Posterior cingulate gyrus (tissue), 11 donors: Measurements from ENCODE around the gene NDUFS8.

ENCODE experiments used
- DNase-seq, 10 donors: peaks; one replicate each; pipeline versions ENCODE4 v3.0.0 to v3.0.0-alpha.2; 2020 to 2021; ENCODE audit warnings: mixed read lengths in 3 of 10
- intact Hi-C: fragments of 100-400 bp; cut with DNase I; formaldehyde crosslinking; loops from one replicate; pipeline ENCODE4 v1.15.1; 2023

Gene NDUFS8

DNA sequence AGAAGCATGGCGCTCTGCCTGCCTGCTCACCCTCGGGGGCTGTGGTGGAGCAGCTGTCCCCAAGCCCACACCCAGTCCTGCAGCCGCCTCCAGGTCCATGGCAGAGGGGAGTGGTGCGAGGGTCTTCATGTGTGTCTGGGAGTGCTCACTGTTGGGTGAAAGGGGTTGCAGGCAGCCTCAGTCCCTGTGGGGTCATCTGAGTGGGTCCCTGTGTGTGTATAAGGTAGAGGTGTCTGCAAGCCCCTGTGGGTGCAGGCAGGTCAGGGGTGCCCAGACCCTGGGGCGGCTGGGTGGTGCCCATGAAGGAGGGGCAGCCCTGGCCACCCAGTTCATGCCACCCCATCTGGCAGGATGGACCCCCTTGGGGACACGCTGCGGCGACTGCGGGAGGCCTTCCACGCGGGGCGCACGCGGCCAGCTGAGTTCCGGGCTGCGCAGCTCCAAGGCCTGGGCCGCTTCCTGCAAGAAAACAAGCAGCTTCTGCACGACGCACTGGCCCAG is 15.5 kb upstream of the NDUFS8 start:
- intact Hi-C loops: no loop called here
- DNase-seq: no peak

DNA sequence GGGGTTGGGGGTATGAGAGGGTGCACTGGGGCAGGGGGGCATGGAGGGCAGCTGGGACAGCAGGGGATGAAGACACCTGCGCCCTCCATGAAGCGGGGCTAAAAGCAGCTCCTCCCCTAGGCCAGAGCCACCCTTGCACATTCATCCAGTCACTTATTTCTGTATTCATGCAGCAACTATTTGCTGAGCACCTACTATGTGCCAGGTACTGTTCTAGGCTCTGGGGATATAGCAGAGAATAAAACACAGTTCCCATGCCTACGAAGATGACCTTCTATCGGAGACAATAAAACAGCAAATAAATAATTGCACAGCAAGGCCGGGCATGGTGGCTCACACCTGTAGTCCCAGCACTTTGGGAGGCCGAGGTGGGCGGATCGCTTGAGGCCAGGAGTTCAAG is 15.0 kb upstream of the NDUFS8 start:
- intact Hi-C loops: no loop called here
- DNase-seq: no peak

DNA sequence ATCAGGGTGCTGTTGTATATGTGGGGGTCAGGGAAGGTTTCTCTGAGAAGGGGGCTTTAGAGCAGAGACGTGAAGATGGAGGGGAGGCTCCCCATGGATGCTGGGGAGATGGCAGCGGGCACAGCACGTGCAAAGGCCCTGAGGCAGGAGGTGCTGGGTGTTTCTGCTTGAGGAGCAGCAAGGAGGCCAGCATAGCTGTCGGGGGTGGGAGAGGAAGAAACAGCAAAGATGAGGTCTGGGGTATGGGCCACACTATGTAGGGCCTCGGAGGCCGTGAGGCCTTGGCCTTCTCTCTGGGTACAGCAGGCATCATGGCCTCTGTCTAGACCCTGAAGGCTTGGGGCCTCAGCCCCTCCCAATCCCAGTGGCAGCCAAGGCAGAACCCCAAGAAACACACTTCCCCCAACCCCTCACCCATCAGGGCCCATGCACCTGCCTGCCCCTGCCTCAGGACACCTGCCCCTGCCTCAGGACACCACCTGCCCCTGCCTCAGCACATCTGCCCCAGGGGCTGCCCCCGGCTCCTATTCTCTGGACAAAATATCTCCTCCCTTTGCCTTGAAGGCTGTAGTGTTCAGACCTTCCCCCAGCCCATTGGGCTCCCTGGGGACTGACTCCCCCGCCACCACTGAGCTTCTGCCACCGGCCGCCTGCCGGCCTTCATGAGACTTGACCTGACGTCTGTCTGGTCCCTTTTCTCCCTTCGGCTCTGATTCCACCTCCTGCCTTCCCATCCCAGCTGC is 14.1 kb upstream of the NDUFS8 start:
- no peak for DNase-seq
- intact Hi-C loops: no loop called here

DNA sequence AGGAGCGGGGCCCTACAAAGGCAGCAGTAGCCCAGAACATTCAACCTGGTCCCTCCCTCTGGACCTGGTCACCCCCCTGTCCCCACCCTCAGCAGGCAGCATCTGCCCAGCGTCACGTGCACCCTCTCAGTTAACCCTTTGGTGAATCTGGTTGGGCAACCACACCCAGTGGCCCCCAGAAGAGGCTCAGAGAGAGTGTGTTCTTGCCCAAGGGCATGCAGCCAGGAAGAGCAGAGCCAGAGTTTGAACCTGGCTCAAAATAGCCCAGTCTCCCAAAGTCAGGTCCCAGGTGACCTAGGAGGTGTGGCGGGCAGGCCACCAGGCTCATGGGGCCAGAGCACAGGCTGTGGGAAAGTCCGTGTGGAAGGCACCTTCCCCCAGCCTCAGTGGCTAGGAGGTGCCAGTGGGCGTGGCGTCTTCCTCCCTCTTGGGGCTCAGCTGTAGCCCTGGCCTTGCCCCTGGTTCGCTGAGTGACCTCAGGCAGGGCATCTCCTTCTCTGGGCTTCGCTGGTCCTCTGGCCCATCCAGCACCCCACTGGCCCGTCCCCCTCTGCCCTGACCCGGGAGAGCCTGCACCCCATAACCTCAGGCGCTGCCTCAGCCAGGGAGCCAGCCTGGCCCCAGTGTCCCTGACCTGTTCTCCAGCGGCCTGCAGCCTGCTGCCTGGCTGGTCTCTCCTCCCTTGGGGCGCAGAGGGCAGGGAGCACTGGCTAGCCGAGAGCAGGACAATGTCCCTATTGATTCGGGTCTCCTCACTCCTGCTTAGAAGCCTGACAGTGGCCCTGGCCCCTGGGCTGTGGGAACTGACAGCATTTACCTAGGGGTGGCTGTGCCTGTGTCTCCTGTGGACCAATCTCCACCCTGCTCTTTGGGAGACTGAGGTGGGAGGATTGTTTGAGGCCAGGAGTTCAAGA is 13.3 kb upstream of the NDUFS8 start:
- peak in 3 of 10 donors; percentile 59 to 87 (median 86) for DNase-seq
- intact Hi-C loops: no loop called here

DNA sequence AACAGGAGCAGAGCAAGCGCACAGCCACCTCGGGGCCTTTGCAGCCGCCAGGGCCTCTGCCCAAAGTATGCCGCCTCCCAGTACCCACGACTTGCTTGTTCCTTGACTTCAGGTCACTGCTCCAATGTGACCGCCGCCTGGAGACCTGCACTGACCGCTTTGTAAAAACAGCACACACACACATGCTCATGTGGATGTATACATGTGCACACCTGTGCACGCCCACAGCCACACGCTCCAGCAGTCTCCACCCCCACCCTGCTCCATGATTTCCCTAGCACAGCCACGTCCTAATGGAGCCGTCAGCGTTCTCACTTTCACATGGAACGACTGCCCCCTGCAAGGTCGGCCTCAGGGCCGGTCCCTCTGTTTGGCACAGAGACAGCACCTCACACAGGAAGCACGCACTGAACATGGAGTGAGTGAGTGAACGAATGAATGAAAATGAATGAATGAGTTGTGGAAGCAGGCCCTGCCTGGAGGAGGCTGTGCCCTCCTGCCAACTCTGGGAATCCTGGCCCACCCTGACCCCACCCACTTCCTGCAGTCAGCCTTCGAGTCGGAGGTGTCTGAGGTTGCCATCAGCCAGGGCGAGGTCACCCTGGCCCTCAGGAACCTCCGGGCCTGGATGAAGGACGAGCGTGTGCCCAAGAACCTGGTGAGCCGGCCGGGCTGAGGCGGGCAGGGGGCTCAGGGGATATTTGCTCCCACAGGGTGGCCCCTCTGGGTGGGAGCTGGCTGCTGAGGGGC is 12.3 kb upstream of the NDUFS8 start:
- peak in 1 of 10 donors; percentile 79 for DNase-seq
- intact Hi-C loops: no loop called here

DNA sequence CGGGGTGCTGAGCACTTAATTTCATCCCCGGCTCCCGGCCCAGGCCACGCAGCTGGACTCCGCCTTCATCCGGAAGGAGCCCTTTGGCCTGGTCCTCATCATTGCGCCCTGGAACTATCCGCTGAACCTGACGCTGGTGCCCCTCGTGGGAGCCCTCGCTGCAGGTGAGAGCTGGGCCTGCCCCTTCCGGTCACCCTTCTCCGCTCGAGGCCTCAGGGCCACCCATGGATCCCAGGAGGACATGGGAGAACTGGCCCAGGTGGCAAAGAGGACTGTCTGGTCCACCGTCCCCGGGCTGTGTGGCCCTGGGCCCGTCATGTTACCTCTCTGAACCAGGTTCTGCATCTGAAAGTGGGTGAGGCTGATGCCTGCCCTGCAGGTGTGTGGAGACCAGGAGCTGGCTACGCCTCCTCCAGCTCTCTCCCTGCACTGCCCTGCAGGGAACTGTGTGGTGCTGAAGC is 11.7 kb upstream of the NDUFS8 start:
- DNase-seq: no peak
- intact Hi-C loops: no loop called here

DNA sequence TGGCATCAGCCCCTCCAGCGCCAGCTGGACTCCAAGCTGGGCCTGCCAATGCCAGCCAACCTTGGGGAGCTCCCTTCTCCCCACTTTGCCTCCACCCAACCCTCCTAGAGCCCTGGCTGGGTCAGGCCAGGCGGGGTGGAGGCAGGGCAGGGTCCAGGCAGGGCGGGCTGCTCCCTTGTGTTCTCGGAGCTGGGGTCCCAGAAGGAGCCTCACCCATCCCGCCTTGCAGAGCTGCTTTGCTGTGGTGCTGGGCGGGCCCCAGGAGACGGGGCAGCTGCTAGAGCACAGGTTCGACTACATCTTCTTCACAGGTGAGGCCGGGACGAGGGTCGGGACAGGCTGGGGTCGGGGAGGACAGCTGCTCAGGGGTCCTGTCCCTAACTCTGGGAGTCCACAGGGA is 11.0 kb upstream of the NDUFS8 start:
- no peak for DNase-seq

DNA sequence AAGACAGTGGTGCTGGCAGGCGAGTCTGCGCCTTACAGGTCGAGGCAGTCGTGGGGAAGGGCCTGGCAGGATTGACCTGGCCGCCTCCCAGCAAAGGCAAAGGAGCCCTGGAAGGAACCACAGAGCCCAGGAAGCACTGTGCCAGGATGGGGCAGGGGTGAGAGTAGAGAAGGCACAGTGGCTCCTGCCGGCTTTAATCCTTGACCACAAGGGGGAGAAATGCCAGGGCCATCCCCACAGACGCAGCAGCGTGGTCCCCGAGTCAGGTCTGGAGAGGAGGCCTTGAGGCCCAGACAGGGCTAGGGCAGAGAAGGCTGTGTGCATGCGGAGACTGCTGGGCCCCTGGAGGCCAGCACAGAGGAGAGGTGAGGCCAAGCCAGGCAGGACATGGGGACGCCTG is 9.9 kb upstream of the NDUFS8 start:
- no peak for DNase-seq
- intact Hi-C loops: no loop called here

More for the DNA sequence above, 11.0 kb upstream of the NDUFS8 start:
- intact Hi-C loops: no loop called here

DNA sequence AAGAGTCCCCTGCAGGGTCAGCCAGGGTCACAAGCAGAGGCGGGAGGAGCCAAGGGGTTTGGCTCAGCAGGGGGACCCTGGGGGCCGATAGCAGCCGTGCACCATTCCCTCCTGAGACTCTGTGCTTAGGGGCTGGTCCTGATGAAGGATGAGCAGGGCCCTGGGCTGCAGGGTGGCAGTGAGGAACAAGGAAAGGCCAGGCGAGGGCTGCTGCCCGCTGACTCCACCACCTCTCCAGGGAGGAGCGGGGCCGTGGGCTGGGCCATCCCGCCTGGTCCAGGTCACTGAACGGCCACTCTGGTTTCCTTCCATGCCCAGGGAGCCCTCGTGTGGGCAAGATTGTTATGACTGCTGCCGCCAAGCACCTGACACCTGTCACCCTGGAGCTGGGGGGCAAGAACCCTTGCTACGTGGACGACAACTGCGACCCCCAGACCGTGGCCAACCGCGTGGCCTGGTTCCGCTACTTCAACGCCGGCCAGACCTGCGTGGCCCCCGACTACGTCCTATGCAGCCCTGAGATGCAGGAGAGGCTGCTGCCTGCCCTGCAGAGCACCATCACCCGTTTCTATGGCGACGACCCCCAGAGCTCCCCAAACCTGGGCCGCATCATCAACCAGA is 9.2 kb upstream of the NDUFS8 start:
- intact Hi-C loops: no loop called here
- DNase-seq: no peak

DNA sequence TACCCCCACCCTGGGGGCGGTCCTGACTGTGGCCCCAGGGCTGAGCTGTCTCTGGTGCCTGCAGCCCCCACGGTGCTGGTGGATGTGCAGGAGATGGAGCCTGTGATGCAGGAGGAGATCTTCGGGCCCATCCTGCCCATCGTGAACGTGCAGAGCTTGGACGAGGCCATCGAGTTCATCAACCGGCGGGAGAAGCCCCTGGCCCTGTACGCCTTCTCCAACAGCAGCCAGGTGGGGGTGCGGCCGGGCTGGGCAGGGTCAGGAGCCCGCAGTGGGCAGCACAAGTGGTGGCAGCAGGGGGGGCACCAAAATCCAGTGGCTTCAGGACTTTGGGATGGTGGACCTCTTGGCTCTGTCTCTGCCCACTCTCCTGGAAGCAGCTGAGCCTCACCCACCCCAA is 8.0 kb upstream of the NDUFS8 start:
- intact Hi-C loops: no loop called here
- no peak for DNase-seq

DNA sequence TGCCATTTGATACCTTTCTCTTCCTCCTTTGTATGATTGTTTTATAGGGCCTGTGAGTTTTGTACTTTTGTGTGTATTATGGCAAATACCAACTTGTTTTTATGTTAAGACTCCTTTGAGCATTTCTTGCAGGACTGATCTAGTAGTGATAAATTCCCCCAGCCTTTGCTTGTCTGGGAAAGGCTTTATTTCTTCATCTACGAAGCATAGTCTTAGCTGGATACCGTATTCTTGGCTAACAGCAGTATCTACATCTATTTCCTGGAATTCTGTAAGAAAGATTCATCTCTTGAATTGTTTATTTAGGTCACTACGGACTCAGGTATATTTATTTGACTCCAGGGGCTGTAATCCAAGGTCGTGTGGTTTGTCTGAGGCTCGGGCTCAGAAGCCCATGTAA is 6.0 kb upstream of the NDUFS8 start:
- intact Hi-C loops: no loop called here
- no peak for DNase-seq

DNA sequence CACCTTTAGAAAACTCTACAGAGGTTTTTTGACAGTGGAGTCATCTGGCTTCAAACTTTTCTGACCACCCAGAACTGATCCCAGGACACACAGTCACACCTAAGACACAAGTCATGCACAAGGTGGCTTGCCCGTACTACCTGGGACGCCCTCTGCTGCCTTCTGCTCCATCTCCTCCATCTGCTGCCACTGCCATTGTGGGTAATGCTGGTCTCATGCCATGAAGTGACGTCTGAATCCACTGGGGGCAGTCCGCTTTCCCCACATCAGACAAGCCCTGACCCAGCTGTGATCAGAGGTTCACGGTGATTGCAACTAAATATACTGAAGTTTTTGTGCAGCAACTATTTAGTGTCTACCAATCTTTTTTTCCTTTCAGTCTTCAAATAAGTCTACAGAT is 5.4 kb upstream of the NDUFS8 start:
- intact Hi-C loops: no loop called here
- no peak for DNase-seq

DNA sequence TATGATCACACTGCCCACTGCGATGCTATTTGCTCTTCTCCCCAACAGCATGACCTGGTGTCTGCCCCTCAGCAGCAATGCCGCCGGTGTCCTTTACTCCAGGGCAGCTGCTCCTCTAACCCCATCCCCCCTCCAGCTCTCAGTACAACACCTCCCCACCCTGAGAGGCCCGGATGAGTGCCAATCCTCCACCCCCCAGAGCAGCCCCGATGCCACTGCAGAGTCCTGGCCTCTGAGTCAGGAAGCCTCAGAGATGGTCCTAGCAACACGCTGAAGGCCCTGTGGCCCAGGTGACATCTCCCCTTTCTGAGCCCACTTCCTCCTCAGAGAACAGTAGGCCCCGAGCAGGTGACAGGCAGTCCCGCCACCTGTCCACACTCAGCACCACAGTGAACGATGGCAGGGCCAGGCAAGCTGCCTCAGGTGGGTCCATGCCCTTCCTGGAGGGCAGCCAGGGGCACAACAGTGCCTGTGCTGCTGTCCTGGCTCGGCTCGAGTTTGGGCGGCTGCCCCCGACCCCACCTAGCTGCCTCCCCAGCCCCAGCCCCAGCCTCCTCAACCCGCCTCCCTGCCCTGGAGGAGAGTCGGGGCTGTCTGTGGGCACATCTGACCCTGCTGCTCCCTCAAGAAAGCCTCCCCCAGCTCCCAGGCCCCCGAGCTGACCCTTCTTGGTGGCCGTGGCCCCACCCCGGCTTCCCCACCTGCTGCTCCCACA is 3.9 kb upstream of the NDUFS8 start:
- intact Hi-C loops: no loop called here

DNA sequence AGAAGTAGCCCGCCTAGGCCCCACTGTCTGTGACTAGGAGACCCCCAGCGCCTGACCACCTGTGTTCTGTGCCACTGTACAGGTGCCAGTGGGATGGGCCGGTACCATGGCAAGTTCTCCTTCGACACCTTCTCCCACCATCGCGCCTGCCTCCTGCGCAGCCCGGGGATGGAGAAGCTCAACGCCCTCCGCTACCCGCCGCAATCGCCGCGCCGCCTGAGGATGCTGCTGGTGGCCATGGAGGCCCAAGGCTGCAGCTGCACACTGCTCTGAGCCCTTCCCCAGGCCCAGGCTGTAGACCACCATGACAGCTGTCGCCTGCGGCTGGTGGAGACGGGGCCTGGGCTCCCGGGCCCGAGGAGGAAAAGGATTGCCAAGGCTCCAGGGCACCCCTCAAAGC is 2.8 kb upstream of the NDUFS8 start:
- intact Hi-C loops: no loop called here
- no peak for DNase-seq

More for the DNA sequence above, 3.9 kb upstream of the NDUFS8 start:
- no peak for DNase-seq

DNA sequence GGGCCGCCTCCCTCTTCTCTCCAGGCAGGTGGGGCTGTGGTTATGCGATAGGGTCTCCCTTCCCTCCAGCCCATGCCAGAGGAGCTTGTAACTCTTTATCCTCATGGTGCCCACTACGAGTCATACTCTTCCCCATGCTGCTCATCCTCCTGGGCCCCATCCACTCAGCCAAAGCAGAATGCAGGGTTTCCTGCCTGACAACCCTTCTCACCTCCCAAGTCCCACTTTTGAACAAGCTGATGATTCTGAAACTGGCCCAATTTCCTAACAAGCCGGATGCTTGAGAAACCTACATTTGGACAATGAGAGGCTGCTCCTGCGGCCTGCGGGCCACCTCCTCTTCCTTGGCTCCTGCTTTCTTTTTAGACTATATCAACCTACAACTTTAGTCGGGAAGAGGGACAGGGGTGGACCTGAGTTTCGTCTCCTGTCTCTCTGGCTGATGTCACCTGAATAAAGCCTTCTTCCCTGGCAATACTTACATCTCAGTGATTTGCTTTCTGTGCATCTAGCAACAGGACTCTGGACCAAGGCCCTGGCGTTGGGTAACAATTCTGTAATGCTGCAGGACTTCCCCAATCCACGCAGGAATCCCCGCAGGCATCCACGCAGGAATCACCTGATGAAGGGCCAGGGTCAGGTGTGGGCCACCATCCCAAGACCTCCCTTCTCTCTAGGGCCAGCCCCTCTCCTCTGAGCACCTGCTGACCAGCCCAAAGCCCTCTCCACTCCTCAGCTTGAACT is 1.5 kb upstream of the NDUFS8 start:
- intact Hi-C loops: no loop called here
- no peak for DNase-seq

DNA sequence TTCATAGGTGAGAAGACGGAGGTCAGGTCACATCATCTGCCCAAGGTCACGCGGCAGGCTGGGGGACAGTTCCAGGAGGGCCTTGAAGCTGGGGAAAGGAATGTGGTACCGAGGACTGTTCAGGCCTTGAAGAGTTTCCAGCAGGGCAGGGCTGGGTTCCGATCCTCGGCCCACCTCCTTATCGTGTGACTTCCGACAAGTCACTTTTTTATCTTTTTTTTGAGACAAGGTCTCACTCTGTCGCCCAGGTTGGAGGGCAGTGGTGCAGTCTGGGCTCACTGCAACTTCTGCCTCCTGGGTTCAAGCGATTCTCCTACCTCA is 623 bp downstream of the NDUFS8 start:
- intact Hi-C loops: loop anchor here (5.0 to 10.0 kb wide), 2 partner anchors 84 to 176 kb away; no protein-coding TSS in a partner anchor

DNA sequence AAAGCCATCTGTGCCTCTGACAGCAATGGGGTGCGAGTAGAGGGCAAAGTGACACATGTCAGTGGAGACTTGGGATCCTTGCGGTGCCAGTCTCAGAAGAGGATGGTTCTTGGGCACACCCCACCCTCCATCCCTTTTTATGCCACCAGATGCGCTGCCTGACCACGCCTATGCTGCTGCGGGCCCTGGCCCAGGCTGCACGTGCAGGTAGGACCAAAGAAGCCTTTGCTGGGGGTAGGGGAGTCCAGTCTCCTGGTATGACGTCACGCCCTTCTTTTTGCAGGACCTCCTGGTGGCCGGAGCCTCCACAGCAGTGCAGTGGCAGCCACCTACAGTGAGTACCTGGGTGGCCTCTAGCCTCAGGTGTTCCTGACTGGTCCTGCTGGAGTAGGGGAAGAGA is 1.5 kb downstream of the NDUFS8 start:
- intact Hi-C loops: loop anchor here (5.0 to 10.0 kb wide), 2 partner anchors 83 to 175 kb away; no protein-coding TSS in a partner anchor
- no peak for DNase-seq

More for the DNA sequence above, 623 bp downstream of the NDUFS8 start:
- DNase-seq: no peak

DNA sequence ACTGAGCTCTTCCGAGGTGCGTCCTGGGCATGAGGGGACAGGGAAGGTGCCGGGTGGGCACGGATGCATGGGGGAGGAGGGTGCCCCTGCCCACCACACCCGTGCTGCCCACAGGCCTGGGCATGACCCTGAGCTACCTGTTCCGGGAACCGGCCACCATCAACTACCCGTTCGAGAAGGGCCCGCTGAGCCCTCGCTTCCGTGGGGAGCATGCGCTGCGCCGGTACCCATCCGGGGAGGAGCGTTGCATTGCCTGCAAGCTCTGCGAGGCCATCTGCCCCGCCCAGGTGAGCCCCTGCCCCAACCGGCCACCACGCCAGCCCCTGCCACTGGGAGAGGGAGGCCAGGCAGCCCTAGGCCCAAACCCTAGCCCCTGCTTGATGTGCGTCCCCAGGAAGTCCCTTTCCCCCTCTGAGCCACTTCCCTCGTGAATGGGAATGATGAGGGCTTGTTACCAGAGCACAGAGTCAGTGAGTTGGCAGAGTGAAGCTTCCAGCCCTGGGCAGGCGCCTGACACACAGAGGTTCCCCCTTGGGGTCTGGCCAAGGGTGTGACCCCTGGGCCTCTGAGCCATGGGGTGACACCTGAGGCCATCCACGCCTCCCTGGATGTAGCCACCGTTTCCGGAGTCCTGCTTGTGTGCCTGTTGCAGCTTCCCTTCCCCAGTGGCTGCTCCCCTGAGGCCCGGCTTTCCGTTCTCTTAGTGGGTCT is 2.7 kb downstream of the NDUFS8 start:
- intact Hi-C loops: loop anchor here (5.0 to 10.0 kb wide), 2 partner anchors 82 to 174 kb away; no protein-coding TSS in a partner anchor
- no peak for DNase-seq
